Endothelial cell of umbilical vein (primary cell): ENCODE results near the gene SEMA6A. TPM values are rescaled to one million over a fixed set of nuclear protein-coding genes. Genes with fewer than 3 reads are reported as not detected.

Source experiments
- BruUV-seq: library from RNA; stranded (reverse); fragments of 400-500 nt; replicated peaks from 2 replicates; lab custom pipeline; 2021; lab: Mats Ljungman, UMichigan
- CTCF ChIA-PET: fragments of 300-600, 350-600 bp; sonication (Branson Sonifier 250); formaldehyde crosslinking; loops from one replicate; lab custom pipeline; 2021; ENCODE audit warnings: antibody characterized with exemption, inconsistent platforms; lab: Charles Lee
- POLR2A ChIA-PET: fragments of 300-600, 350-600 bp; sonication (Branson Sonifier 250); formaldehyde crosslinking; loops from one replicate; lab custom pipeline; 2021; ENCODE audit warnings: antibody characterized with exemption, inconsistent platforms; lab: Charles Lee
- DNase-seq: peaks from one replicate; pipeline ENCODE4 v3.0.0-alpha.2; 2011; ENCODE audit warnings: low read depth, low spot score
- FAIRE-seq: peaks from 2 replicates; lab custom pipeline; 2011; peaks lifted over from hg19 to GRCh38; lab: Jason Lieb, UNC
- H2AFZ ChIP-seq: 2 replicates; pipeline ENCODE4 v1.6.0; 2012; ENCODE audit warnings: low read depth, low read length, control low read depth, inconsistent platforms
- H3K27ac ChIP-seq: 2 replicates; pipeline ENCODE4 v1.5.1; 2011; ENCODE audit warnings: low read depth, mild to moderate bottlenecking, control low read depth, low read length, moderate library complexity; ENCODE audit not compliant: insufficient read depth
- H3K27me3 ChIP-seq, 2 experiments: 2 replicates each; pipeline versions ENCODE4 v1.6.0 to v1.6.1; 2011; ENCODE audit warnings: low read length in 2 of 2, mixed read lengths in 1 of 2; ENCODE audit not compliant: control insufficient read depth in 2 of 2, insufficient read depth in 2 of 2
- H3K36me3 ChIP-seq, 2 experiments: 2 replicates in 1 of 2; 3 replicates in 1 of 2; pipeline ENCODE4 v1.5.1; 2011; ENCODE audit warnings: low read length in 2 of 2, mild to moderate bottlenecking in 1 of 2, moderate library complexity in 1 of 2; ENCODE audit not compliant: control insufficient read depth in 2 of 2, insufficient read depth in 2 of 2; ENCODE audit errors: extremely low read depth in 1 of 2
- H3K4me1 ChIP-seq: 3 replicates; pipeline ENCODE4 v1.5.1; 2011; ENCODE audit warnings: mild to moderate bottlenecking, low read length; ENCODE audit not compliant: control insufficient read depth, insufficient read depth; ENCODE audit errors: extremely low read depth
- H3K4me2 ChIP-seq: 2 replicates; pipeline ENCODE4 v1.6.1; 2011; ENCODE audit warnings: low read length, control low read depth, mixed read lengths; ENCODE audit not compliant: insufficient read depth
- H3K4me3 ChIP-seq, 3 experiments: fragments of 200-600 bp in 1 of 3; sonication (generic), shearing (Covaris generic) in 1 of 3; replicated peaks in 1 of 3; 2 replicates each; pipeline ENCODE4 v1.5.1; 2011 to 2016; ENCODE audit warnings: control low read depth in 3 of 3, low read length in 3 of 3, mild to moderate bottlenecking in 2 of 3, inconsistent platforms in 1 of 3, low read depth in 1 of 3, moderate library complexity in 1 of 3; ENCODE audit not compliant: insufficient read depth in 1 of 3
- H3K79me2 ChIP-seq: 2 replicates; pipeline ENCODE4 v1.6.0; 2012; ENCODE audit warnings: low read length, inconsistent platforms; ENCODE audit not compliant: control insufficient read depth, insufficient read depth
- H3K9ac ChIP-seq: replicated peaks from 2 replicates; pipeline ENCODE3; 2011; ENCODE audit warnings: low read length, control low read depth; ENCODE audit not compliant: insufficient read depth; ENCODE audit errors: extremely low read depth
- H3K9me1 ChIP-seq: replicated peaks from 3 replicates; pipeline ENCODE4 v1.6.0; 2011; ENCODE audit warnings: mild to moderate bottlenecking, low read length; ENCODE audit not compliant: control insufficient read depth, insufficient read depth; ENCODE audit errors: extremely low read depth
- H3K9me3 ChIP-seq: replicated peaks from 2 replicates; pipeline ENCODE4 v1.5.1; 2012; ENCODE audit warnings: low read length, inconsistent platforms; ENCODE audit not compliant: control insufficient read depth, insufficient read depth
- H4K20me1 ChIP-seq: replicated peaks from 2 replicates; pipeline ENCODE3; 2011; ENCODE audit warnings: mild to moderate bottlenecking, low read length; ENCODE audit not compliant: control insufficient read depth, insufficient read depth; ENCODE audit errors: extremely low read depth
- FOS ChIP-seq: IDR thresholded peaks from 2 replicates; pipeline ENCODE4 v1.6.1; 2011; ENCODE audit warnings: mild to moderate bottlenecking, low read length, moderate library complexity, borderline replicate concordance; ENCODE audit not compliant: insufficient read depth
- JUN ChIP-seq: IDR thresholded peaks from 2 replicates; pipeline ENCODE4 v1.6.1; 2011; ENCODE audit warnings: borderline replicate concordance, low read depth; ENCODE audit not compliant: insufficient read length, insufficient read depth
- POLR2AphosphoS5 ChIP-seq: IDR thresholded peaks from 2 replicates; pipeline ENCODE4 v1.6.1; 2012; ENCODE audit warnings: low read depth, mild to moderate bottlenecking, control low read depth, low read length, moderate library complexity; ENCODE audit not compliant: insufficient read depth
- dilution Hi-C: fragments of 300-500 bp; cut with MboI; formaldehyde crosslinking; loops from one replicate; pipeline ENCODE4 v1.15.0; 2019; ENCODE audit warnings: low sequenced_read_pairs; ENCODE audit not compliant: extremely low pct_ligation_motif_present
- intact Hi-C: fragments of 100-400 bp; cut with micrococcal nuclease; formaldehyde crosslinking; loops from one replicate; pipeline ENCODE4 v1.10.0; 2022
- polyA plus RNA-seq, 4 experiments: library from polyadenylated mRNA; depleted of rRNA in 3 of 4; stranded (reverse) in 3 of 4; unstranded in 1 of 4; fragments of >200 nt; gene quantifications; 2 replicates each; pipeline versions ENCODE4 v1.2.1 to v1.2.3, GENCODE V29; 2011 to 2012; ENCODE audit warnings: missing spikeins in 1 of 4
- total RNA-seq: library from RNA; stranded (reverse); gene quantifications from 2 replicates; pipeline ENCODE4 v1.2.3, GENCODE V29; 2021
- TF ChIP-seq, protein P1 (sequence below): IDR thresholded peaks from 2 replicates; pipeline ENCODE4 v1.6.1; 2011; ENCODE audit not compliant: insufficient read depth, insufficient read length
- TF ChIP-seq, protein P2 (sequence below), 2 donors: IDR thresholded peaks; 1 replicate in 1 of 2; 2 replicates in 1 of 2; pipeline ENCODE4 v1.5.1; 2011; ENCODE audit warnings: low read length in 2 of 2, mild to moderate bottlenecking in 2 of 2, moderate library complexity in 2 of 2, control low read depth in 1 of 2, inconsistent platforms in 1 of 2, low read depth in 1 of 2; ENCODE audit not compliant: insufficient read depth in 1 of 2; ENCODE audit errors: extremely low read depth in 1 of 2

SEMA6A gene
- total and polyA plus RNA-seq, 2 donors (not counting 3 experiments of a cell fraction or from before 2014, with no cell fraction given): 0.43 to 1.5 TPM

DNA sequence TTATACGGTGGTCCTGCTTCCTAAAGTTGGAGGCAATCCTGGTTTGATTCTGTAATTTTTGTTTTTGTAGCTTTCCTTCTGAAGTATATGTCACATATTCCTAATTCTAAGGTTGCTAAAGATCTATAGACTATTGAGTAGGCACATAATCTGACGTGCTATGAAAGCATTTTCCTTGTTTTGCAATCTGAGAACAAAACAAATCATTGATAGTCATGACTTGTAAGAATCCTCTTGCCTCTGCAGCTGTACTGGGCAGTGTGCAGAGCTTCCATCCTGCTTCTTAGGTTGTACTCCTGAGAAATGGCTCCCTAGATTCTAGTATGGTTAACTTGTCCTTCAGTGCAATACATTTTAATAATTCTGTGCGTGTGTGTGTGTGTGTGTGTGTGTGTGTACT, 35.4 kb downstream of the SEMA6A start:
- CTCF ChIA-PET: no interaction called here

More for the DNA sequence above, 35.4 kb downstream of the SEMA6A start:
- no peaks in the 10 kb centered on the region for H3K9me1 ChIP-seq
- no peaks in the 10 kb centered on the region for H3K9me3 ChIP-seq
- TF ChIP-seq, protein P1, sequence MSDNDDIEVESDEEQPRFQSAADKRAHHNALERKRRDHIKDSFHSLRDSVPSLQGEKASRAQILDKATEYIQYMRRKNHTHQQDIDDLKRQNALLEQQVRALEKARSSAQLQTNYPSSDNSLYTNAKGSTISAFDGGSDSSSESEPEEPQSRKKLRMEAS: no peak
- TF ChIP-seq POLR2AphosphoS5 (no peak), JUN (no peak), FOS (no peak)
- TF ChIP-seq, protein P2, sequence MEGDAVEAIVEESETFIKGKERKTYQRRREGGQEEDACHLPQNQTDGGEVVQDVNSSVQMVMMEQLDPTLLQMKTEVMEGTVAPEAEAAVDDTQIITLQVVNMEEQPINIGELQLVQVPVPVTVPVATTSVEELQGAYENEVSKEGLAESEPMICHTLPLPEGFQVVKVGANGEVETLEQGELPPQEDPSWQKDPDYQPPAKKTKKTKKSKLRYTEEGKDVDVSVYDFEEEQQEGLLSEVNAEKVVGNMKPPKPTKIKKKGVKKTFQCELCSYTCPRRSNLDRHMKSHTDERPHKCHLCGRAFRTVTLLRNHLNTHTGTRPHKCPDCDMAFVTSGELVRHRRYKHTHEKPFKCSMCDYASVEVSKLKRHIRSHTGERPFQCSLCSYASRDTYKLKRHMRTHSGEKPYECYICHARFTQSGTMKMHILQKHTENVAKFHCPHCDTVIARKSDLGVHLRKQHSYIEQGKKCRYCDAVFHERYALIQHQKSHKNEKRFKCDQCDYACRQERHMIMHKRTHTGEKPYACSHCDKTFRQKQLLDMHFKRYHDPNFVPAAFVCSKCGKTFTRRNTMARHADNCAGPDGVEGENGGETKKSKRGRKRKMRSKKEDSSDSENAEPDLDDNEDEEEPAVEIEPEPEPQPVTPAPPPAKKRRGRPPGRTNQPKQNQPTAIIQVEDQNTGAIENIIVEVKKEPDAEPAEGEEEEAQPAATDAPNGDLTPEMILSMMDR (IDR thresholded peaks at IDR 0.05; ENCODE audit: extremely low read depth in 1 of 2, insufficient read depth in 1 of 2, low read depth in 1 of 2, low read length in 2 of 2): no peak
- no peak overlapping the region for H2AFZ ChIP-seq
- no peaks in the 10 kb centered on the region for H3K4me1 ChIP-seq
- dilution Hi-C loops: no loop called here
- FAIRE-seq (no peak), DNase-seq (no peak)
- intact Hi-C loops: no loop called here
- BruUV-seq: no TSS peak
- H3K27ac ChIP-seq: no peak overlapping the region
- H3K4me2 ChIP-seq: no peak overlapping the region
- no peak overlapping the region for H3K9ac ChIP-seq
- H3K27me3 ChIP-seq: no peaks in the 10 kb centered on the region
- H3K4me3 ChIP-seq: no peak overlapping the region
- H3K79me2 ChIP-seq: no peaks in the 10 kb centered on the region
- no peaks in the 10 kb centered on the region for H3K36me3 ChIP-seq
- POLR2A ChIA-PET: no interaction called here
- H4K20me1 ChIP-seq: no peaks in the 10 kb centered on the region
